HEK293T (cell line): ENCODE results near the gene CDH3.

Experiments
- CTCF ChIA-PET: fragments of 350-600 bp; formaldehyde crosslinking; extraction: SDS; loops from one replicate; lab custom pipeline; 2021; ENCODE audit warnings: antibody characterized with exemption, inconsistent platforms; lab: Yijun Ruan, JAX
- POLR2A ChIA-PET: fragments of 350-600 bp; formaldehyde crosslinking; extraction: SDS; loops from one replicate; lab custom pipeline; 2020; ENCODE audit warnings: antibody characterized with exemption, inconsistent platforms; lab: Yijun Ruan, JAX
- DNase-seq: peaks from one replicate; pipeline ENCODE4 v3.0.0; 2012; ENCODE audit warnings: mixed read lengths; ENCODE audit errors: extremely low spot score
- ARNT ChIP-seq: fragments of 450-650 bp; IDR thresholded peaks from 2 replicates; pipeline ENCODE4 v1.6.1; 2017; ENCODE audit warnings: mild to moderate bottlenecking
- BHLHE40 ChIP-seq: fragments of 450-650 bp; IDR thresholded peaks from 2 replicates; pipeline ENCODE4 v1.6.1; 2016; ENCODE audit warnings: mild to moderate bottlenecking, moderate library complexity, borderline replicate concordance
- CTBP1 ChIP-seq: fragments of 450-650 bp; IDR thresholded peaks from 2 replicates; pipeline ENCODE4 v1.6.1; 2016; ENCODE audit warnings: borderline replicate concordance
- ELF4 ChIP-seq: fragments of 450-650 bp; IDR thresholded peaks from 2 replicates; pipeline ENCODE4 v1.6.1; 2017; ENCODE audit warnings: antibody characterized with exemption
- FOXA1 ChIP-seq: fragments of 450-650 bp; IDR thresholded peaks from 2 replicates; pipeline ENCODE4 v1.6.1; 2016; ENCODE audit warnings: mild to moderate bottlenecking
- FOXK2 ChIP-seq: fragments of 450-650 bp; IDR thresholded peaks from 2 replicates; pipeline ENCODE4 v1.6.1; 2016; ENCODE audit warnings: mild to moderate bottlenecking
- FOXM1 ChIP-seq: fragments of 450-650 bp; IDR thresholded peaks from 2 replicates; pipeline ENCODE4 v1.6.1; 2017; ENCODE audit warnings: mild to moderate bottlenecking, borderline replicate concordance
- HDGF ChIP-seq: fragments of 450-650 bp; IDR thresholded peaks from 2 replicates; pipeline ENCODE4 v1.6.1; 2017; ENCODE audit warnings: antibody characterized with exemption, borderline replicate concordance
- L3MBTL2 ChIP-seq: fragments of 450-650 bp; conservative IDR thresholded peaks from 2 replicates; pipeline ENCODE4 v1.6.1; 2016; ENCODE audit warnings: mild to moderate bottlenecking
- LEF1 ChIP-seq: fragments of 450-650 bp; IDR thresholded peaks from 2 replicates; pipeline ENCODE4 v1.6.1; 2017; ENCODE audit warnings: mild to moderate bottlenecking, borderline replicate concordance
- NFRKB ChIP-seq: fragments of 450-650 bp; IDR thresholded peaks from 2 replicates; pipeline ENCODE4 v1.6.1; 2016; ENCODE audit warnings: mild to moderate bottlenecking, moderate library complexity
- PKNOX1 ChIP-seq: fragments of 450-650 bp; IDR thresholded peaks from 2 replicates; pipeline ENCODE4 v1.6.1; 2016
- SP1 ChIP-seq: fragments of 450-650 bp; IDR thresholded peaks from 2 replicates; pipeline ENCODE4 v1.6.1; 2017
- SUZ12 ChIP-seq: fragments of 450-650 bp; IDR thresholded peaks from 2 replicates; pipeline ENCODE4 v1.6.1; 2016; ENCODE audit warnings: mild to moderate bottlenecking
- TARDBP ChIP-seq: fragments of 450-650 bp; IDR thresholded peaks from 2 replicates; pipeline ENCODE4 v1.6.1; 2016
- ZNF384 ChIP-seq: fragments of 450-650 bp; IDR thresholded peaks from 2 replicates; pipeline ENCODE4 v1.6.1; 2016

The CDH3 gene

GRCh38 chr16:68722119-68723024 lies 77.3 kb downstream of the CDH3 start:
- ChIA-PET POLR2A (no interaction called here), CTCF (interaction anchor here (0.6 kb wide), 1 partner anchor 9 kb away, joined by 3 read pairs; no protein-coding TSS in a partner anchor)
- no peak for TF ChIP-seq FOXK2
- TF ChIP-seq TARDBP: no peak
- TF ChIP-seq ARNT: no peak
- no peak for TF ChIP-seq ZNF384
- no peak for TF ChIP-seq LEF1
- no peak for TF ChIP-seq NFRKB
- no peak for TF ChIP-seq FOXA1
- TF ChIP-seq FOXM1: no peak
- DNase-seq: no peak

GRCh38 chr16:68724797-68725196 lies 79.7 kb downstream of the CDH3 start:
- TF ChIP-seq ARNT (no peak), SP1 (no peak), ELF4 (no peak), FOXK2 (no peak), FOXM1 (no peak), CTBP1 (no peak), PKNOX1 (no peak), LEF1 (no peak), NFRKB (no peak), BHLHE40 (no peak), TARDBP (no peak), ZNF384 (no peak), L3MBTL2 (no peak), SUZ12 (no peak), FOXA1 (no peak), HDGF (no peak)
- POLR2A ChIA-PET: no interaction called here
- CTCF ChIA-PET: interaction anchor here (0.6 kb wide), 1 partner anchor 361 kb away, joined by 3 read pairs; no protein-coding TSS in a partner anchor
- DNase-seq: no peak

- ChIA-PET CTCF (no interaction called here), POLR2A (no interaction called here)
- TF ChIP-seq SP1: no peak
- TF ChIP-seq LEF1: no peak
- TF ChIP-seq CTBP1: no peak
- TF ChIP-seq HDGF: no peak
- TF ChIP-seq ARNT: no peak
- TF ChIP-seq ZNF384: no peak
- no peak for TF ChIP-seq FOXA1
- no peak for TF ChIP-seq SUZ12
- TF ChIP-seq NFRKB: no peak
- no peak for TF ChIP-seq L3MBTL2
- TF ChIP-seq ELF4: no peak
- no peak for TF ChIP-seq PKNOX1
- TF ChIP-seq TARDBP: no peak
- no peak for TF ChIP-seq FOXK2
- no peak for TF ChIP-seq FOXM1
- no peak for TF ChIP-seq BHLHE40
- DNase-seq: no peak
These were observed 83.4 kb downstream of the CDH3 start for GRCh38 chr16:68728523-68728922.

- CTCF ChIA-PET: no interaction called here
These were observed 86.5 kb downstream of the CDH3 start for GRCh38 chr16:68731637-68732036.

GRCh38 chr16:68732042-68732680 lies 87.1 kb downstream of the CDH3 start:
- TF ChIP-seq L3MBTL2 (no peak), BHLHE40 (no peak), HDGF (no peak), SUZ12 (no peak), ZNF384 (peak; percentile 33; the same call in 1 of the 2 replicates), SP1 (no peak)
- CTCF ChIA-PET: no interaction called here
- POLR2A ChIA-PET: no interaction called here
- peak; percentile 54 for DNase-seq

More at GRCh38 chr16:68731637-68732036, 86.5 kb downstream of the CDH3 start:
- no peak for TF ChIP-seq SUZ12
- no peak for TF ChIP-seq FOXM1
- TF ChIP-seq BHLHE40: no peak
- no peak for TF ChIP-seq NFRKB
- no peak for TF ChIP-seq ELF4
- TF ChIP-seq FOXA1: no peak
- TF ChIP-seq HDGF: no peak
- TF ChIP-seq TARDBP: no peak
- TF ChIP-seq ARNT: no peak
- TF ChIP-seq FOXK2: no peak
- TF ChIP-seq CTBP1: no peak
- TF ChIP-seq SP1: no peak
- TF ChIP-seq PKNOX1: no peak
- no peak for TF ChIP-seq LEF1
- TF ChIP-seq ZNF384: no peak
- DNase-seq: no peak
- POLR2A ChIA-PET: no interaction called here
